ENCODE measurements around the gene HOXB5.
A peak's percentile ranks its signal among the peaks of the same experiment; 100 is the strongest.

HOXB5 gene

GRCh38 chr17:48630009-48630924 is 36.7 kb upstream of the HOXB5 start:
- DNase-seq (ENCODE audit: low read depth in 3 of 3, low spot score in 1 of 3): no peak

- DNase-seq (ENCODE audit: low read depth in 3 of 3, low spot score in 1 of 3): no peak
Observed at GRCh38 chr17:48629411-48629759, 35.8 kb upstream of the HOXB5 start.

- no peak for DNase-seq (ENCODE audit: low read depth in 3 of 3, low spot score in 1 of 3)
Observed at GRCh38 chr17:48628649-48629410, 35.3 kb upstream of the HOXB5 start.

- no peak for DNase-seq (ENCODE audit: low read depth in 3 of 3, low spot score in 1 of 3)
Observed at GRCh38 chr17:48627623-48628521, 34.3 kb upstream of the HOXB5 start.

DNA sequence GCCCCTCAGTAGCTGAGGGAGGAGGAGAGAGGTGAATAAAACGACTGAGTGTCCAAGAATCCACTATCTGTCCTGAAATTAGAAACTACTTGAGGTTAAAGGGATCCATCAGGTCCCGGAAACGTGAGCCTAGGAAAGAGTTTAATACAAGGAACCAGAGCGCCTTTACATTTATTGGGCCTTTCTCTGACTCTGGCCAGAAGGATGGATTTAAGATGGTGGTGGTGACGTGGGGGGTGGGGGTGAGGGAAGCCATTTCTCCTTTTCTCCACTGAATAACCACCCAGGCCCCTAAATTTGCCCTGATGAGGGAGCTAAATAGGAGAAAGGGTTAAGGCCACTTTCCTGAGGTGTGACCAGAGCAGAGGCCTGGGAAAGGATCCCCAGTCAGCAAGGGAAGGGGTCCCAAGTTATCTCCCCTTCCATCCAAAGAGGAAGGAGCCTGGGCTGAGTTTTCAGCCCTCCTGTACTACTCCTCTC is 33.6 kb upstream of the HOXB5 start:
- DNase-seq (ENCODE audit: low read depth in 3 of 3, low spot score in 1 of 3): no peak

DNA sequence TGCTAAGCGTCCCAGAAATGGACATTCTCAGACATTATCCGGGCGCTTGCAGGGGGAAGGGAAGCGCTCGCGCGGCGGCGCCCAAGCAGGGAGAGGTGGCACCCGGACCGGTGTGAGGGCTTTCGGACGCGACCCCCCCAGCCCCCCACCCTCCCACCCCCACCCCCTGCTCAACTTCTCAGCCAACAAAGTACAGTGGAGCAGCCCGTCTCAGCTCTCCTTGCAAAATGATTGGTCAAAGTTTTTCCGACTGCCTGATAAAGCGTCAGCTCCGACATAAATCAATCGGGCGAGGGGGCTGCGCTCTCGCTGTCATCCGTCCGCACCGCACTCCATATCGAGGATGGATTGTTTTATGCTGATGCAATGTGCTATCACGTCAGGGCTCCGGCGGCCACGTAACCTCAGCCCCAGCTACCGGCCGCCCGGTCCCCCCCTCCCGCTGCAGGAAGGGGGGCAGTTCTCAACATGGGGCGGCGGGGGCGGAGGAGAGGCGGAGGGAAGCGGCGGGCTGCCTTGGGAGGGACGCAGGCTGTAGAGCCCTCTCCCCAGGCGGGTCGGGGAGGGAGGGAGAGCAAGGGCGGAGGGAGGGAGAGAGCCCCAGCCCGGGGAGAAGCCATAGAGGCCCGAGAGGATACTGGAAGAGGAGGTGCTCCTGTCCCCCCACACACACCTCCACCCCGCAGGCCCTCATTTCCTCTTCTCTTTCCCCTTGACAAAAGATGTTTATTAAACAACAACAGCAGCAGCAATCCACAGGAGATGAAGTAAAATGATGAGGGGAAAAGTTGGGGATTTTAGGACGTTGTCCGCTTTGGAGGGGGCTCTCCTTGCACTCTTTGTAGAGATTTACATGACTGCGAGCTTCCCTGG is 32.9 kb upstream of the HOXB5 start, which contains the start of gene HOXB9:
Gene HOXB9, minus strand, starts transcription at position 114 of the 873 bp plus-strand sequence. Its CDS starts 89 bp downstream, at position 25.
- peak in 1 of 3 donors; percentile 39 for DNase-seq (ENCODE audit: low read depth in 3 of 3, low spot score in 1 of 3)

DNA sequence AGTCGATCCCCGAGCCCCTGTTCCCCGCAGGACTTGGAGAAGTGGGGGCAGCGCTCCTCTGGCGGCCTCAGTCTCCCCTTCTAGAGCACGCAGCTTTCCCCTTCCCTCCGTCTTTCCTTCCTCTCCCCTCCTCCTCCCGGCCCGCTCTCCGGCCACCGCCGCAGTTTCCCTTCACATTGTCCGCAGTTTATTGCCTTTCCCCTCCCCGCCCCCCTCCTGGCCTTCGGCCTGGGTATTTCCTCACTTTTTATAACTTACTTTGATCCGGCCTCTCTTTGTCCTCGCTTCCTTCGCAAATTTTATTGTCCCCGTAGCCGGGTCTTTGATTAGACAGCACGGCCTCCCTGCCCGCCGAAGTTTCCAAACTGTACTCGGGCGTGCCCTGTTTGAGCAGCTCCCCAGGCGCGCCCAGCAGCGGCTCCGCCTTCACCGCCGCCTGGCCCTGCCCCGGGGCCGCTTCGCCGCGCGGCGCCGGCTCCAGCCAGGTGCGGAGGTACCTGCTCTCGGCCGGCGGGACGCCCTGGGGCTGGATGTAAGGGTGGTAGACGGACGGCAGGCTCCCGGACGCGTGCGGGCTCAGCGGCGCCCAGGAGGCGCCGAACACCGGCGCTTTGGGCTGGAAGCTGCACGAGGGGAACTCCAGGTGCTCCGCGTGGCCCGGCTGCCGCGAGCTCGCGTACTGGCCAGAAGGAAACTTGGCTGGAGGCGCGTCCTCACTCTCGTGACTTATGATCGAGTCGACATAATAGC is 32.1 kb upstream of the HOXB5 start:
- peak in 1 of 3 donors; percentile 39 for DNase-seq (ENCODE audit: low read depth in 3 of 3, low spot score in 1 of 3)

GRCh38 chr17:48624544-48625494 is 31.2 kb upstream of the HOXB5 start:
- DNase-seq (ENCODE audit: low read depth in 3 of 3, low spot score in 1 of 3): no peak

- no peak for DNase-seq (ENCODE audit: low read depth in 3 of 3, low spot score in 1 of 3)
Observed at GRCh38 chr17:48624118-48624517, 30.5 kb upstream of the HOXB5 start.

DNA sequence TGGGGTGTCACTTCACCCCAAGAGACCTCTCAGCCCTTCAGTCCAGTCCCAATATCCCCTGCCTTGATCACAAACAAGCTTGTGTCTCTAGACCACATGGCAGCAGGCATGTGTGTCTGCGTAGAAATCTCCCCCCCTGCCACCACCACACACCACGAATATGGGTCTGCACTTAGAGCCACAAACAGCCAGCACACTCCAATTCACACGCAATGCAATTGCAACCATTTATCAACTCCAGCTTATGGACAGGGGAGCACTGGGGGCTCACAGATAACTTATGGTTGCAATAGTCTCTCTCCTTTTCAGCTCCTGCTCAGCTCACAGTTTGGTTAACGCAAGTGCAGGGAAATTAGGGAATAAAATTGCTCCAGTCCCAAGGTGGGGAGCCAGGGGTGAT is 30.0 kb upstream of the HOXB5 start:
- DNase-seq (ENCODE audit: low read depth in 3 of 3, low spot score in 1 of 3): no peak

- no peak for DNase-seq (ENCODE audit: low read depth in 3 of 3, low spot score in 1 of 3)
Observed at GRCh38 chr17:48622857-48623256, 29.3 kb upstream of the HOXB5 start.

DNA sequence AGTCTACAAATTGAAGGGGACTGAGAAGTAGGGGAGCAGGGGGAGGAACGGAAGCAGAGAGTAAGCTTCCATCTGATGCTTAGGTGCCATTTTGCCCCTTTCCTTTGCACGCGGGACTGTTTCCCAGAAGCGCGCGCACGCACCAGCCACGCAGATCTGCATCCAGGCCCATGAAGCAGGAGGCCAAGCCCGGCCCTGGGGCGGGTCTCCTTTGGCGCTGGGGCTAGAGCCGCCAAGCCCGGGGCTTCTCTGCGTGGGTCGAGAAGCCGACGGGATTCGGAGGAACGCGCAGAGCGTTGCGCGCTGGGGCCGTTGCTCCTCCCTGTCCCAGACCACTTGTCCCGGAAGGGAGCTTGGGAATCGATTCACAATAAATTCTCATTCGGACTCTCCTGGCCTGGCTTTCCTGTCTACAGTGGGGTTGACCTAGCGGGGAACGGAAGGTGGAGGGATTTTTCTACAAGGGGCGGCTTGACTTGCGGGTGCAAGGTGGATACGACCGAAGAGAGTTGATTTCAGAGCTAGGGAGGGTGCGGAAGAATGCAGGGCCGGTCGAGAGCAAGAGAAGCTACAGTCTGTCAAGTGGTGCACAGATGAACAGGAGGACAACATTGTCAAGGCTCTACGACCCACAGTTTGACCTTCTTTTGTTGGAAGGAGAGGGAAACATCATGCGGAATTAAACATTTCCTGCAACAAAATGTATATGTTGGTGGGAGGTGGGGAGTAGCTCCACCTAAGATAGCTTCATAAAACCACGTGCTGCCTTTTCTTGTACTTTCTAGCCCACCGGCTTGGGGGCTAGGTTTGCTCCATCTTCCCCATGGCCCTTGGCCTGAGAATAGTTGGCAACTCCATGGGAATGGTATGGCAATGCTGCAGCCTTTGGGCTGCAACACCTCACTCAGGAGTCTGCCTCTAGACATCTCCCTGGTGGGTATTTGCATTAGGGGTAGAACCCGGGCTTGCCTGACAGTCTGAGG is 28.1 kb upstream of the HOXB5 start:
- DNase-seq (ENCODE audit: low read depth in 3 of 3, low spot score in 1 of 3): no peak

DNA sequence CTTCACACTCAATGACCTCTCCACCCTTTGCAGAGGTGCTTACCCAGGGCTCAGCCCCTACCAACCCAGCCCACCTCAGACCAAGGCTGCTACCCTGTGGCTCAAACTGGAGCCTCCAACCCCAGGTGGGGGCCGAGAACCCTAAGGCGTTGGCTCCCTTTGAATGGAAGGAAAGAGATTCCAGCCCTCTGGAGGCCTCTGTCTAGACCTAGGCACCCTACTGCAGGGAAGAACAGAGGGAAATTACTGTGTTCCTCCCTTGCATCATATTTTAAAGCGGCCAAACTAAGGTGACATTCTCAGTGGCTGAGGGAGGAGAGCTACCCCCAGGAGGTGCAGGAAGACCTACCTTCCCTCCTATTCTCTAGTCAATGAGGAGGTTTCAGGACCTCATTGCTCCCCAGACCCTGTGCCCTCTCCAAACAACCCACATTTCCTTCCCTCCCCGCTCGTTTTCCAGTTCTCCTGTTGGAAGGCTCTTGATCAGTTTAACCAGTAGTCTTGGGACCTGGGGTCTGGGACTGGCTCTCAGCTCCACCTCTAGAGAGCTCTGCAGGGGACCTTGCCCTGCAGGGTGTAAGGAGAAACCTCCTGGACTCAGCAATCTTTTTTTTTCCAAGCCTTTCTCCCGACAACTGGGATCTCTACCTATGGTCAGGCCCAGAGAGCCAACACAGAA is 27.0 kb upstream of the HOXB5 start:
- no peak for DNase-seq (ENCODE audit: low read depth in 3 of 3, low spot score in 1 of 3)

- DNase-seq (ENCODE audit: low read depth in 3 of 3, low spot score in 1 of 3): no peak
Observed at GRCh38 chr17:48619826-48620449, 26.4 kb upstream of the HOXB5 start.

GRCh38 chr17:48618256-48618896 is 24.8 kb upstream of the HOXB5 start:
- peak; percentile 51 to 82 (median 71) for DNase-seq (ENCODE audit: low read depth in 3 of 3, low spot score in 1 of 3)
